NCI-H2029 treated with DMSO at 0.1 percent for 48 hours (cell line): ENCODE results near the gene GNA12.
"Not testable (repeated sequence)": the region's sequence is repeated elsewhere in the genome, so short reads cannot be mapped to it uniquely, and the experiment has no call there.

Experiments used
- DNase-seq: peaks from one replicate; lab custom pipeline; 2025; lab: John Stamatoyannopoulos, UW

The GNA12 gene

GRCh38 chr7:2711895-2712675 is 132.0 kb downstream of the GNA12 start:
- DNase-seq, result no peak

GRCh38 chr7:2710901-2711551 is 133.1 kb downstream of the GNA12 start:
- DNase-seq, result no peak

GRCh38 chr7:2710286-2710655 is 133.8 kb downstream of the GNA12 start:
- no peak for DNase-seq

GRCh38 chr7:2709553-2710285 is 134.4 kb downstream of the GNA12 start:
- peak; percentile 30 for DNase-seq

- no peak for DNase-seq
These were observed 135.4 kb downstream of the GNA12 start for GRCh38 chr7:2708547-2709310.

- no peak for DNase-seq
These were observed 136.1 kb downstream of the GNA12 start for GRCh38 chr7:2708041-2708440.

- no peak for DNase-seq
These were observed 136.6 kb downstream of the GNA12 start for GRCh38 chr7:2707481-2707880.

- no peak for DNase-seq
These were observed 137.4 kb downstream of the GNA12 start for GRCh38 chr7:2706685-2707126.

- DNase-seq, result no peak
These were observed 138.6 kb downstream of the GNA12 start for GRCh38 chr7:2705371-2706096.

- no peak for DNase-seq
These were observed 141.5 kb downstream of the GNA12 start for GRCh38 chr7:2702594-2702957.

- no peak for DNase-seq
These were observed 142.1 kb downstream of the GNA12 start for GRCh38 chr7:2701832-2702593.

GRCh38 chr7:2701424-2701823 is 142.7 kb downstream of the GNA12 start:
- no peak for DNase-seq

- no peak for DNase-seq
These were observed 143.8 kb downstream of the GNA12 start for GRCh38 chr7:2700141-2700850.

- DNase-seq, result no peak
These were observed 144.9 kb downstream of the GNA12 start for GRCh38 chr7:2699289-2699620.

GRCh38 chr7:2698581-2699288 is 145.4 kb downstream of the GNA12 start:
- no peak for DNase-seq

GRCh38 chr7:2694122-2694436 is 150.0 kb downstream of the GNA12 start:
- not testable (repeated sequence) for DNase-seq

- not testable (repeated sequence) for DNase-seq
These were observed 150.5 kb downstream of the GNA12 start for GRCh38 chr7:2693420-2694121.

GRCh38 chr7:2692543-2692942 is 151.6 kb downstream of the GNA12 start:
- no peak for DNase-seq

- DNase-seq, result not testable (repeated sequence)
These were observed 152.1 kb downstream of the GNA12 start for GRCh38 chr7:2691932-2692439.
